Activated T-helper 9 cell treated with anti-CD3 and anti-CD28 coated beads, Interleukin-2, amount 50 U/mL, for 16 hours (primary cell): ENCODE data around the gene CDKN2AIP.

ENCODE experiments used
- DNase-seq: peaks from one replicate; pipeline ENCODE4 v3.0.0-alpha.2; 2020; ENCODE audit warnings: low read depth

The CDKN2AIP gene

DNA sequence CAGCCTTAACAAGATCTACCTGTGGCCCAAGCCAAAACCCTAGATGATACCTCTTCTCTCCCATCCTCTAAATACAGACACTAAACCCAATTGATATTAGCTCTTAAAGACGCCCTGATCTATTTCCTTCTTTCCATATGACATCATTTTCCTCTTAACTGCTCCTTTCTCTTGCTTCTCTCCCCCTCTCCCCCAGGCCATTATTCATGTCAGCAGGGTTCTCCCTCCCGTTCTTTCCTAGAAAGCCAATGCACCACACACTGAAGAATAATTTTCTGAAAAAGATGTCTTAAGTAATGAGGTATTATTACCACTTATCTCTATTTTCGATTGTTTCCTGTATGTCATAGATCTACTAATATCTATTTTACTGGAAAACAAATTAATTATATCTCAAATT, 50.7 kb downstream of the CDKN2AIP start:
- no peak for DNase-seq
